ENCODE measurements around the gene PPP4R2. TPM values are rescaled to one million over a fixed set of nuclear protein-coding genes. Genes with fewer than 3 reads are reported as not detected.

PPP4R2 gene
- total RNA-seq, 1 donor from 2014 or later, result 33.0 TPM

GRCh38 chr3:72968266-72968664 lies 28.3 kb upstream of the PPP4R2 start:
- no peak for TF ChIP-seq CTCF (conservative IDR thresholded peaks at IDR 0.05; ENCODE audit: low read depth, low read length)
- no peak overlapping the region for H3K4me3 ChIP-seq (ENCODE audit: low read depth, low read length)
- no peak for DNase-seq (ENCODE audit: low read depth)

- TF ChIP-seq CTCF (conservative IDR thresholded peaks at IDR 0.05; ENCODE audit: low read depth, low read length), result no peak
- no peak for DNase-seq (ENCODE audit: low read depth)
- H3K4me3 ChIP-seq (ENCODE audit: low read depth, low read length), result no peak overlapping the region
These were observed 26.8 kb upstream of the PPP4R2 start for GRCh38 chr3:72969766-72970165.

GRCh38 chr3:72970942-72971341 lies 25.7 kb upstream of the PPP4R2 start:
- DNase-seq (ENCODE audit: low read depth), result no peak
- H3K4me3 ChIP-seq (ENCODE audit: low read depth, low read length), result no peak overlapping the region
- no peak for TF ChIP-seq CTCF (conservative IDR thresholded peaks at IDR 0.05; ENCODE audit: low read depth, low read length)

- DNase-seq (ENCODE audit: low read depth), result no peak
- no peak overlapping the region for H3K4me3 ChIP-seq (ENCODE audit: low read depth, low read length)
- no peak for TF ChIP-seq CTCF (conservative IDR thresholded peaks at IDR 0.05; ENCODE audit: low read depth, low read length)
These were observed 23.9 kb upstream of the PPP4R2 start for GRCh38 chr3:72972706-72973030.

GRCh38 chr3:72973031-72973723 lies 23.4 kb upstream of the PPP4R2 start:
- DNase-seq (ENCODE audit: low read depth), result peak; percentile 38
- TF ChIP-seq CTCF (conservative IDR thresholded peaks at IDR 0.05; ENCODE audit: low read depth, low read length), result no peak
- H3K4me3 ChIP-seq (ENCODE audit: low read depth, low read length), result no peak overlapping the region

- no peak overlapping the region for H3K4me3 ChIP-seq (ENCODE audit: low read depth, low read length)
- DNase-seq (ENCODE audit: low read depth), result no peak
- TF ChIP-seq CTCF (conservative IDR thresholded peaks at IDR 0.05; ENCODE audit: low read depth, low read length), result no peak
These were observed 22.8 kb upstream of the PPP4R2 start for GRCh38 chr3:72973786-72974185.

- no peak for TF ChIP-seq CTCF (conservative IDR thresholded peaks at IDR 0.05; ENCODE audit: low read depth, low read length)
- H3K4me3 ChIP-seq (ENCODE audit: low read depth, low read length), result no peak overlapping the region
- DNase-seq (ENCODE audit: low read depth), result no peak
These were observed 21.7 kb upstream of the PPP4R2 start for GRCh38 chr3:72974956-72975355.
